GM18858 (cell line): Measurements from ENCODE around the gene SYNJ2.
"Not testable (repeated sequence)": the region's sequence is repeated elsewhere in the genome, so short reads cannot be mapped to it uniquely, and the experiment has no call there.

ENCODE experiments used
- ATAC-seq: cut with Tn5 transposase; IDR thresholded peaks from one replicate; pipeline ENCODE4 v1.9.1; 2021; ENCODE audit not compliant: unreplicated experiment

The SYNJ2 gene, protein sequence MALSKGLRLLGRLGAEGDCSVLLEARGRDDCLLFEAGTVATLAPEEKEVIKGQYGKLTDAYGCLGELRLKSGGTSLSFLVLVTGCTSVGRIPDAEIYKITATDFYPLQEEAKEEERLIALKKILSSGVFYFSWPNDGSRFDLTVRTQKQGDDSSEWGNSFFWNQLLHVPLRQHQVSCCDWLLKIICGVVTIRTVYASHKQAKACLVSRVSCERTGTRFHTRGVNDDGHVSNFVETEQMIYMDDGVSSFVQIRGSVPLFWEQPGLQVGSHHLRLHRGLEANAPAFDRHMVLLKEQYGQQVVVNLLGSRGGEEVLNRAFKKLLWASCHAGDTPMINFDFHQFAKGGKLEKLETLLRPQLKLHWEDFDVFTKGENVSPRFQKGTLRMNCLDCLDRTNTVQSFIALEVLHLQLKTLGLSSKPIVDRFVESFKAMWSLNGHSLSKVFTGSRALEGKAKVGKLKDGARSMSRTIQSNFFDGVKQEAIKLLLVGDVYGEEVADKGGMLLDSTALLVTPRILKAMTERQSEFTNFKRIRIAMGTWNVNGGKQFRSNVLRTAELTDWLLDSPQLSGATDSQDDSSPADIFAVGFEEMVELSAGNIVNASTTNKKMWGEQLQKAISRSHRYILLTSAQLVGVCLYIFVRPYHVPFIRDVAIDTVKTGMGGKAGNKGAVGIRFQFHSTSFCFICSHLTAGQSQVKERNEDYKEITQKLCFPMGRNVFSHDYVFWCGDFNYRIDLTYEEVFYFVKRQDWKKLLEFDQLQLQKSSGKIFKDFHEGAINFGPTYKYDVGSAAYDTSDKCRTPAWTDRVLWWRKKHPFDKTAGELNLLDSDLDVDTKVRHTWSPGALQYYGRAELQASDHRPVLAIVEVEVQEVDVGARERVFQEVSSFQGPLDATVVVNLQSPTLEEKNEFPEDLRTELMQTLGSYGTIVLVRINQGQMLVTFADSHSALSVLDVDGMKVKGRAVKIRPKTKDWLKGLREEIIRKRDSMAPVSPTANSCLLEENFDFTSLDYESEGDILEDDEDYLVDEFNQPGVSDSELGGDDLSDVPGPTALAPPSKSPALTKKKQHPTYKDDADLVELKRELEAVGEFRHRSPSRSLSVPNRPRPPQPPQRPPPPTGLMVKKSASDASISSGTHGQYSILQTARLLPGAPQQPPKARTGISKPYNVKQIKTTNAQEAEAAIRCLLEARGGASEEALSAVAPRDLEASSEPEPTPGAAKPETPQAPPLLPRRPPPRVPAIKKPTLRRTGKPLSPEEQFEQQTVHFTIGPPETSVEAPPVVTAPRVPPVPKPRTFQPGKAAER (N-terminal part only)

DNA sequence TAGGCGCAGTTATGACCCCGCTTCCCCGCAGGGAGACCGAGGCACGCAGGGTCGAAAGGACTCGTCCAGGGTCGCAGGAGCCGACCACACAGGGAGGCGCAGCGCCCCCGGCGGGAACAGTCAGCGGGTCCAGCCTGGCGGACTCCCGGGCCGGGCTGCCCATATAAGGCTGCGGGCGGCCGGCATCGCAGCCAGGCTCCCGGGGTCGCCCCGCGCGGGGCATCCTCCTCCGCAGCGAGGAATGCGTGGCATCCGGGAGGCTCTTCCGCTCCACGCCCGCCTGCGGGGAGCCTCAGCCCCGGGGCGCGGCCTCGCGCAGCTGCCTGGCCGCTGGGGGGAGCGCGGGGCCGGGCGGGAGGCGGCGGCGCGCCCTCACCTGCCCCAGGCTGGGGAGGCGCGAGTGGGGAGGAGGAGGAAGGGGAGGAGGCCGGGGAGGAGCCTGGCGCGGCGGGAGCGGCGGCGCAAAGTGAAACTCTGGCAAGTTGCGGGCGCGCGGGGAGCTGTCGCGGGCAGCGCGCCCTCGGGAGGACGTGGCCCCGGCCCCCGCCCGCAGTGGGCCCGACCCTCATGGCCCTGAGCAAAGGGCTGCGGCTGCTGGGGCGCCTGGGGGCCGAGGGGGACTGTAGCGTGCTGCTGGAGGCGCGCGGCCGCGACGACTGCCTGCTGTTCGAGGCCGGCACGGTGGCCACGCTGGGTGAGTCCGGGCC lies at the start of gene SYNJ2:
TSS of gene SYNJ2 (plus strand) at position 469 of the 707 bp plus-strand sequence. CDS start at position 568, 99 bp downstream.
- ATAC-seq = peak; percentile 69

DNA sequence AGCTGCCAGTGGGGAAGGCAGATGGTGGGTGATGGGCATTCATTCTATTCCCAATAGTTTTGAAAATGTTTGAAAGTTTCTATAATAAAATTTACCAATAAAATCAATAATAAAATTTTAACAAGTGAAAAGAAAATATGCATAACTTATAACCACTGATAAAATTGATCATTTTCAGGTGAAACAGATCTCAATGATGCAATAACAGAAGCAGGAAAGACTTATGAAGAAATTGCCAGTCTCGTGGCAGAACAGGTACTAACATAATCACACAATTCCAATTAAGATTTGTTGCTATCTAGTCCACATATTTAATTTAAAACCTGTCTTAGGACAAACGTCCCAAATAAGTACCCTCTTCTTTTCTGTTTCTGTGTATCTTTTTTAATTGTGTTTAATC lies 45.9 kb upstream of the SYNJ2 start:
- no peak for ATAC-seq

DNA sequence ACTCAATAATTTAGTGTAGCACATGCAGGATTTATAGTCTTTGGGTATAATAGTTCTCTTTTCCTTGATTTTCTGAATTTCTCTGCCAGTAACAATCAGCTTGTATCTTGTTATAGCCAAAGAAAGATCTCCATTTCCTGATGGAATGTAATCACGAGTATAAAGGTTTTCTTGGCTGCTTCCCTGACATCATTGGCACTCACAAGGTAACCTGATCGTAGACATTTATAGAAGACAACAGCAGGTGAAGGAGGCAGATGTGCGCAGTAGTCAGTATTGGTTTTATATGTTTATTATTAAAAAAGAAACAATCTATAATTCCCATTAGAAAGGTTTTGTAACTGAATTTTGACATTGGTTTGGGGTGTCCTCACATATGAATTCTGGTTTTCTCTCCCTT lies 44.3 kb upstream of the SYNJ2 start:
- no peak for ATAC-seq

DNA sequence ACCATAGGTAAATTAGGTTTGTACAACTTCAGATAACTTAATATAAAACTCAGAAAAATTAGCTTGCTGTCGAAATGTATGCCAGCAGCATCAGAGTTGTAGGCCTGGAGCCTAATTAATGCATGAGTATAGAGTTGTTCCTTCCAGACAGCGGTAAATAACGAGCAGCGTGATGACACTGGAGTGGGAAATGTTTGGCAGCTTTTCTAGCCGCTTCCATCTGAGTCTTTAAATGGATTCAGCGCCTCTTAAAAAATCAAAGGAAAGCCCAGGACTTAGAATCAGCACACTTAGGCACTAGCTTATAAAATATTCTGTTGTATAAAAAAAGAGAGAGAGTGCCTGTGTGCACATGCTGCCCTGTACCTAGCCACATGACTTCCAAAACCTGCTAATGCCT lies 43.7 kb upstream of the SYNJ2 start:
- ATAC-seq = no peak

DNA sequence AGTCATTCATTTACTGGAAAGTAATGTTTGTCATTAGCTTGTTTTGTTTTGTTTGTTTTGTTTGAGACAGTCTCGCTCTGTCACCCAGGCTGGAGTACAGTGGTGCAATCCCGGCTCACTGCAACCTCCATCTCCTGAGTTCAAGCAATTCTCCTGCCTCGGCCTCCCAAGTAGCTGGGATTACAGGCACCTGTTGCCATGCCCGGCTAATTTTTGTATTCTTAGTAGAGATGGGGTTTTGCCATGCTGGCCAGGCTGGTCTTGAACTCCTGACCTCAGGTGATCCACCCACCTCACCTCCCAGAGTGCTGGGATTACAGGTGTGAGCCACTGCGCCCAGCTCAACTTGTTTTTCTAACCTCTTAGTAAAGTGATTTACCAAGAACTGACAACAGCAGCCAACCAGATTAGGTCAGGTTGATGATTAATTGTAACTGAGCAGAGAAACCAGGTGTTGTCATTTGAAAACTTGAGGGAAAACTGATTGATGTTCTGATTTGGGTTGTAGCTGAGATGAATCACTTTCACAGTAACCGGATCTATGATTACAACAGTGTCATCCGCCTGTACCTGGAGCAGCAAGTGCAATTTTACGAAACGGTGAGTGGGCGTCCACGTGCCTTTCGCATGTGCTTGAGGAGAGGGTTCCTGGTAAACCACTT lies 41.2 kb upstream of the SYNJ2 start:
- not testable (repeated sequence) for ATAC-seq

DNA sequence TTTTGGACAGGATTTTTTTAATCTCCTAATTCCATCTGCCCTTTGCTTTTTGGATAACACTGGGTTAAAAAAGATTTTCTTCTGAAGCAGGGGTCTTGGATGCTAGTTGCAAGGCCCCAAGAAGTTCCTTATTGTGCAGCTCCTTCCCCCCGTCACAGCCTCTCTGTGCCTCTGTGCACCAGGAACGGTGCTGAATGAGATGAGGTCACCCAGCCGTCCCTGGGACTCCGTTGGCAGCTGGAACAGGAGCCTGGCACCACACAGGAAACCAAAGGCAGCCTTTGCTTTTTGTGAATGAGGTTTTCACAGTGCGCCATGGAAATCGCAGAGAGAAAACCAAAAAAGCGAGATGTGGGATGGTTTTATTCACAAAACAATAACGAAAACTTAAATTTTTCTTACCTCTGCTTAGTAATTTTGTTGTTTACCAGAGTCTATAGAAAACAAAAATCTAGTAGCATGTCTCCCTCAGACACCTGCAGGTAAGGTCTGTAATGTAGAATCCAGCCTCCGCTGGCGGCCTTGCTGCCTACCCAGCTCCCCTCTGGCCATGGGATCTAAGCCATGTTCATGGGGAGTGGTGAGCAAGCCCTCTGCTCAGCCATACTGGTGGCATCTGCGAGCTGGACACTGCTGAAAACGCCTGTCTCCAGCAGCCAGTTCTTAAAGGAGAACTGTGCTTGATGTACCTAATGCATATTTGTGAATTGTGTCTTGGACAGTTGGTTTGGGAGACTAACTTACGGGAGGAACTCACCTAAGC lies 40.4 kb upstream of the SYNJ2 start:
- no peak for ATAC-seq

DNA sequence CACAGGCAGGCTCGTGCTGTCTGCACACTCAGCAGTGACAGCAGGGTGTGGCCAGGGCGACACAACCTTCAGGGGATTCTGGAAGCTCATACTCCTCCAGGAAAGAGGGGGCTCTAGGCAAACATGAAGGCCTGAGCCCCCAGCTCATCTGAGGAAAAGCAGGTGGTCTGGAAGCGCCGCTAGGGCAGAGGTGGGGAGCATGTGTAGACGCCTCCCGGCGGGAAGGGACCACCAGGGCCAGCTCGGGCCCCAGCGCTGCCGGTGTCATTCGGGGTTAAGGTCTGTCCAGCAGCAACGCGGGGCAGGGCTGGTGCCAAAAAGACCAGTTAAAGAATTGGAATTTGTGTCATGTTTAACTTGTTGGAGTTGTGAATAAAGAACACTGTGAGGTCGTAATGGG lies 39.3 kb upstream of the SYNJ2 start:
- ATAC-seq = no peak

GRCh38 chr6:157943249-157943963 lies 38.3 kb upstream of the SYNJ2 start:
- no peak for ATAC-seq

DNA sequence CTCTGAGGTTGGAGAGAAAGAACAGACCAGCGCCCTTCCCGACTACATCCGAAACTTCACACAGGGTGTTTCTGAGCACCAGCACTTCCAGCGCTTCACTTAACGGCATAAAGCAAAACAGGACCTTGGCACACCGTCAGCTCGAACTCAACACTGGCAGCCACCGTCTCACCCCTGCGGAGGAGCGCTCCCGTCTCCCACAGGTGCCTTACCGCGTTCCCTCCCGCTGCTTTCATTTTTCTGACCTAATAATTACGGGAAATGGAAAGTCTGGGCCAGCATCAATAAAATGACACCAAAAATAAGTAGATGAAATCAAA lies 37.7 kb upstream of the SYNJ2 start:
- no peak for ATAC-seq

DNA sequence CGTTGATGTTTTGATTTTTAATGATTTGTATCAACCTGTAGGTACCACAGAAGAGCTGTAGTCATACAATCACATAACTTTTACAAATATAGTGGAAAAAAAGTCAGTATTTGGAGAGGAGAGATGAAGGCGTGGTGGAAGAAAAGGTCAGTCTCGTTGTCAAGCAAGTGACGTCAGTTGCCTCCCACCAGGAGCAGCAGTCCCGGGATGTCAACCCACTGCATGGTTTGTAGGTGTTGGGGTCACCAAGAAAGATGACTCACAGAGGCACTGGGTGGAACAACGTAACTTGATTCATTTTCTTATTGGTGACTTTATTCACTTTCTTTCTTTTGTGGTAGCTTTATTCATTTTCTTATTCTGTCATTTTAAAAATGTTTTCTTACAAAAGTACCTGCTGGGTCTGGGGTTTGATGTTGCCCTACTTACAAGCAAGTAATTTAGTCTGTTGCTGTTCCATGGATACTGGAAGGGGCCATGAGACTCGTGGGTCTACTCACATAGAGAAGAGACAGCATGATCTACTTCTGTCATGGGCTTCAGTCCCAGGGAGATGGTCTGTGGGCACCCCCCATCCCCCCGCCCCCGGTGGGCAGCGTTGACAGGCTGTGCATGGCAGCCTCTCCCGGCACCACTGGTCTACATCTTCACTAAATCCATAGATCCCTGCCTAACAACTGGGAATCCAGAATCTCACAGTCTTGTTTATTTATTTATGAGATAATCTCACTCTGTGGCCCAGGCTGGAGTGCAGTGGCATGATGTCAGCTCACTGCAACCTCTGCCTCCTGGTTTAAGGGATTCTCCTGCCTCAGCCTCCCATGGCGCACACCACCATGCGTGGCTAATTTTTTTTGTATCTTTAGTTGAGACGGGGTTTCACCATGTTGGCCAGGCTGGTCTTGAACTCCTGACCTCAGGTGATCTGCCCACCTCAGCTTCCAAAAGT lies 36.4 kb upstream of the SYNJ2 start:
- no peak for ATAC-seq

DNA sequence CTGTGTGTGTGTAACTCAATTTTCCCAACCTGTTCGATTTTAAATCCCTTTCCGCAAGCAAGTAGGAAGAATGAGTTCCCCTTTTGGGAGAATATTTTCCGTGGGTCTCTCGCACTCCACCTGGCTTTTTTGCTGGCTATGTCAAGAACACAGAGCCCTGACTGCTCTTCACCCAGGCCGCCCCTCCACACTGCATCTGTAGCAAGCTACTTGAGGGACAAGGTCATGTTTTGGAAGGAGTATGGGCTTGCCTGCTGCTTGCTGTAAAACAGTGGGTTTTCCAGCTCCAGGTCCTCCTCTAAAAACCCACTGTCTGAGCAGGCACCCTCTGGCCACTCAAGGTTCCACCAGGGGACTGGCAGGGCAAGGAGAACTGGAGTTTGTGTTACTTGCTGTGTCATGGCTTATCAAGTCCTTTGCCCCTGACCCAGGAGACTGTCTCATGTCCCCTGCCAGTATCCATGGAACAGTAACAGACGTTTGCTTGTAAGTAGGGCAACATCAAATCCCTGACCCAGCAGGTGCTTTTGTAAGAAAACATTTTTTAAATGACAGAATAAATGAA lies 35.5 kb upstream of the SYNJ2 start:
- ATAC-seq = no peak

DNA sequence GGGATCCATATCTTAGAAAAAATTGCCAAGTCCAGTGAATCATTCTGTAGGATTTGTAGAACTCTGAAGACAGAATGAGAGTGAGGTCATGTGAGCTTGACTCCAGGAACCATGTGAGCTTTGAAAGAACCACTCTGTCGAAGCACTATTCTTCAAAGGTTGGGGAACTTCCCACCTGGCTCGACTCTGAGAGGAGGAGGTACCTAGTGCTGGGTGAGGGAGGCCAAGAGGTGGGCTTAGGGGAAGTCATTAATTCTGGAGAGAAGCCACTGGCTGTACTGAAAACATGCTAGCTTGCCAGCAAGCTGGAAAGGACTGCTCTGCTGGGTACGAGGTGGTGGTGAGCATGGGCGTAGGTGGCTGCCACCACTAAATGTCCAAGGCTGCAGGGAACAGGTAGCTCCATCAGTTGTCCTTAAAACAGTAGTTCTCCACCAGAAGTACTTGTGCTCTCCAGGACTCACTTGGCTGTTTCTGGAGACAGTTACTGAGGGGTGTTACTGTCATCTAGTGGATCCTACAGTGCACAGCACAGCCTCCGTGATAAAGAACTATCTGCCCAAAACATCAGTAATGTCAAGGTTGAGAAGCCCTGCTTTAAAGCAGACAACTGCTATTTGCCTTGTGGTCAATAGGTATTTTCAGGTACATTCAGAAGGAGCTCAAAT lies 34.7 kb upstream of the SYNJ2 start:
- ATAC-seq = no peak

- not testable (repeated sequence) for ATAC-seq
Observed at GRCh38 chr6:157950899-157951298, 30.8 kb upstream of the SYNJ2 start.

DNA sequence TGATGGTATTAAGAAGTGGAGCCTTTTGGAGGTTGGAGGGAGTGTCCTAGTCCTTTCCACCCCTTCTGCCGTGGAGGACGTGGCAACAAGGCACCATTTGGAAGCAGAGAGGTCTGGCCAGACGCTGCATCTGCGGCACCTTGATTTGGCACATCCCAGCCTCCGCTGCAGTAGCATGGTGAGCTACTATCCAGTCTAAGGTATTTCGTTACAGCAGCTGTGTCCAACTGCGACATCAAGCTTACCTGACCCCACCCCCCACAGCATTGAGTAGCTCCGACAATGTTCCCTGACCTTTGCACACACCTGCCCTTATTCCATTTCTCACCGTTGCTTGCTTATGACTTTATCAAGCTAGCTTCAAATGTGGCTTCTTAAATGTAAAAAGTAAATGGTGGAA lies 29.8 kb upstream of the SYNJ2 start:
- ATAC-seq = no peak

GRCh38 chr6:157952861-157953351 lies 28.8 kb upstream of the SYNJ2 start:
- ATAC-seq = no peak

- ATAC-seq = no peak
Observed at GRCh38 chr6:157953580-157954091, 28.0 kb upstream of the SYNJ2 start.
